Measurements from ENCODE around the gene SGK2.

The SGK2 gene

GRCh38 chr20:43631598-43631997, 72.8 kb downstream of the SGK2 start:
- DNase-seq = no peak
